Naive thymus-derived CD4-positive, alpha-beta T cell (primary cell): ENCODE results near the gene SIX3. TPM values are rescaled to one million over a fixed set of nuclear protein-coding genes. Genes with fewer than 3 reads are reported as not detected.

Experiments
- ATAC-seq: fragments of 150-1000 bp; cut with Tn5 transposase; 2 replicates; pipeline ENCODE4 v1.10.0; 2021; ENCODE audit warnings: mild to moderate bottlenecking, moderate library complexity
- CTCF ChIA-PET: fragments of 350-600 bp; sonication (Branson Sonifier 250); formaldehyde crosslinking; loops from one replicate; lab custom pipeline; 2021; ENCODE audit warnings: antibody characterized with exemption; lab: Charles Lee
- POLR2A ChIA-PET: fragments of 350-600 bp; sonication (Branson Sonifier 250); formaldehyde crosslinking; loops from one replicate; lab custom pipeline; 2021; ENCODE audit warnings: antibody characterized with exemption, inconsistent platforms; lab: Charles Lee
- DNase-seq, 9 donors: peaks; one replicate each; pipeline versions ENCODE4 v3.0.0 to v3.0.0-alpha.2; 2020 to 2022; ENCODE audit warnings: mixed read lengths in 1 of 9
- H3K27ac ChIP-seq: one replicate; pipeline ENCODE4 v1.7.0; 2013; ENCODE audit warnings: mild to moderate bottlenecking, low read depth, low read length, moderate library complexity
- H3K27me3 ChIP-seq, 2 donors: one replicate each; pipeline ENCODE4 v1.7.0; 2013; ENCODE audit warnings: low read length in 2 of 2, mild to moderate bottlenecking in 2 of 2, moderate library complexity in 2 of 2; ENCODE audit not compliant: control insufficient read depth in 2 of 2, insufficient read depth in 2 of 2
- H3K36me3 ChIP-seq, 3 experiments: 1 replicate in 2 of 3; 2 replicates in 1 of 3; pipeline ENCODE4 v1.7.0; 2013; ENCODE audit warnings: low read length in 3 of 3, mild to moderate bottlenecking in 3 of 3, moderate library complexity in 1 of 3; ENCODE audit not compliant: insufficient read depth in 3 of 3, control insufficient read depth in 2 of 3
- H3K4me1 ChIP-seq, 2 donors: one replicate each; pipeline ENCODE4 v1.7.0; 2013; ENCODE audit warnings: low read length in 2 of 2, mild to moderate bottlenecking in 2 of 2, moderate library complexity in 1 of 2; ENCODE audit not compliant: control insufficient read depth in 2 of 2, insufficient read depth in 2 of 2
- H3K4me3 ChIP-seq: 2 replicates; pipeline ENCODE4 v1.7.0; 2013; ENCODE audit warnings: mild to moderate bottlenecking, low read length
- H3K9me3 ChIP-seq, 3 experiments: 1 replicate in 2 of 3; 2 replicates in 1 of 3; pipeline ENCODE4 v1.7.0; 2013; ENCODE audit warnings: low read length in 3 of 3; ENCODE audit not compliant: control insufficient read depth in 2 of 3
- H3K27ac Mint-ChIP-seq, 9 donors: one replicate each; pipeline ENCODE4 v1.8.0; 2020 to 2022; ENCODE audit warnings: mixed read lengths in 9 of 9, mild to moderate bottlenecking in 8 of 9, moderate library complexity in 5 of 9, inconsistent platforms in 2 of 9
- H3K27me3 Mint-ChIP-seq, 5 donors: one replicate each; pipeline ENCODE4 v1.8.0; 2021 to 2022; ENCODE audit warnings: mixed read lengths in 5 of 5, mild to moderate bottlenecking in 1 of 5
- H3K36me3 Mint-ChIP-seq, 5 donors: one replicate each; pipeline ENCODE4 v1.8.0; 2020 to 2022; ENCODE audit warnings: mixed read lengths in 5 of 5, mild to moderate bottlenecking in 3 of 5, inconsistent platforms in 1 of 5
- H3K4me1 Mint-ChIP-seq, 7 donors: one replicate each; pipeline ENCODE4 v1.8.0; 2020 to 2022; ENCODE audit warnings: mixed read lengths in 7 of 7, mild to moderate bottlenecking in 3 of 7, inconsistent platforms in 1 of 7
- H3K4me3 Mint-ChIP-seq, 10 donors: one replicate each; pipeline ENCODE4 v1.8.0; 2020 to 2022; ENCODE audit warnings: mild to moderate bottlenecking in 10 of 10, mixed read lengths in 10 of 10, moderate library complexity in 6 of 10, inconsistent platforms in 2 of 10
- H3K9me3 Mint-ChIP-seq, 11 donors: one replicate each; pipeline ENCODE4 v1.8.0; 2020 to 2022; ENCODE audit warnings: mixed read lengths in 11 of 11, mild to moderate bottlenecking in 4 of 11, inconsistent platforms in 1 of 11, moderate library complexity in 1 of 11
- intact Hi-C, 2 donors: fragments of 100-400 bp; cut with micrococcal nuclease; formaldehyde crosslinking; loops; one replicate each; pipeline ENCODE4 v1.15.1; 2023
- polyA plus RNA-seq, 2 donors: library from polyadenylated mRNA; unstranded; fragments of 300-500 nt; fragmentation: Illumina TruSeq; gene quantifications; one replicate each; pipeline ENCODE4 v1.2.3, GENCODE V29; 2021
- total RNA-seq, 6 experiments: library from RNA in 5 of 6; stranded (reverse) in 5 of 6; gene quantifications; 1 replicate in 5 of 6; 2 replicates in 1 of 6; pipeline ENCODE4 v1.2.3 and lab custom pipeline; 2021 to 2026

SIX3 gene
- total RNA-seq, result not detected
- not detected for polyA plus RNA-seq
- total RNA-seq (lab: John Stamatoyannopoulos, UW), result not detected

DNA sequence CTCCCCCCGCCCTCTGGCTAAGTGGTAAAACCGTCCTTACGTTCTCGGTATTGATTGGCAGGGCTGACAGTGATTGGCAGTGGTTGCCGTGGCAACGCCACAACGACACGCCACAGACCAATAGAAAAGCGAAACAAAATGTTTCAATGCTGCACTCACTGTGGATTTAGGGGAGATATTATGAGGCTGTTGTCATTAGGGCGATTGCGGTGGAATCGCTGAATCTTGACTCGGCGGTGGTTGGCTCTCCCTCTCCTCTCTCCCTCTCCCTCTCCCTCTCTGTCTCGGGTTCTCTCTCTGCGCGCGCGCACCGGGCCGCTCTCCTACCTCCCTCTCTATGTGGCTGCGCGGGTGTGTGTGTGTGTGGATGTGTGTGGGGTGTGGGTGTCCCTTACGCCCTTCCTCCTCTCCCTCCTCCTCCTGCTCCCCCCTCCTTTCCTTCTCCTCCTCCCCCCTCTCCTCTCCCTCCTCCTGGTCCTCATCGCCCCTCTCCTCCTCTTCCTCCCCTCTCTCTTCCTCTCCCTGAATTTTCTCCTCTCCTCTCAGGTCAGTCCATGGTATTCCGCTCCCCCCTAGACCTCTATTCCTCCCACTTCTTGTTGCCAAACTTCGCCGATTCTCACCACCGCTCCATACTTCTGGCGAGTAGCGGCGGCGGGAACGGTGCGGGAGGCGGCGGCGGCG is at the start of gene SIX3:
Gene SIX3, plus strand, starts transcription at position 152 of the 684 bp plus-strand sequence. Its CDS starts 403 bp downstream, at position 555.
- peaks cover 53 to 86% (median 73%) of the 10 kb centered on the region in 5 donors for H3K27me3 Mint-ChIP-seq
- intact Hi-C loops, result loop anchor here in 1 of 2 donors (2.0 to 5.0 kb wide), 2 partner anchors 13 to 139 kb away; no protein-coding TSS in a partner anchor
- H3K36me3 Mint-ChIP-seq, result peaks cover 0 to 2% (median 0%) of the 10 kb centered on the region in 5 donors
- H3K27ac Mint-ChIP-seq, result peak within 1 kb of the TSS in 3 of 9 donors; percentile 3 to 62 (median 46)
- ChIA-PET POLR2A (no interaction called here), CTCF (no interaction called here)
- H3K4me1 ChIP-seq, result no peaks in the 10 kb centered on the region
- H3K4me1 Mint-ChIP-seq, result peaks cover 18 to 66% (median 49%) of the 10 kb centered on the region in 7 donors
- ATAC-seq (peak; percentile 46), DNase-seq (peak in 4 of 9 donors; percentile 16 to 28 (median 20))
- H3K9me3 ChIP-seq, result no peaks in the 10 kb centered on the region
- peaks cover 0 to 1% (median 0%) of the 10 kb centered on the region in 11 donors for H3K9me3 Mint-ChIP-seq
- H3K4me3 Mint-ChIP-seq, result peak within 1 kb of the TSS; percentile 75 to 90 (median 80)
- H3K4me3 ChIP-seq, result peak within 1 kb of the TSS; percentile 35
- H3K36me3 ChIP-seq, result no peaks in the 10 kb centered on the region
- peaks cover 0 to 10% of the 10 kb centered on the region in 2 donors for H3K27me3 ChIP-seq
- H3K27ac ChIP-seq, result no peak within 1 kb of the TSS

DNA sequence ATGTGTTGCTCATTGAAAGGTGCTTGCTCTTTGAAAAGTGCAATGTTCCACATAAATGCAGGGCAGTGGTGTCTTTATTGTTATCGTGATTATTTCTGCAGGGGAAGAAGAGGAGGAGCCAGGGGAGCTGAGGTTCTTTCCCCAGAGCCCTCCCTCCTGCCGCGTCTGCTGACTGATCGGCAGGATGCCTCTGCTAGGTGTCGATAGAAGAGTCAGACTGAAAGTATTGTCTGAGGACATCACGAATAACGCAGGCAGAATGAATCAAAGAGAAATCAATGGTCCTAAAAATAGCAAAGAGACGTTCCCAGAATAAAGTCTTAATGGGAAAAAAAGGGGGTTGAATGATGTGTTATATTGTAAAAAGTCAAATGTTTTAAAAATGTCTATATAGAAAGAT is 47.4 kb upstream of the SIX3 start:
- Mint-ChIP-seq H3K4me1 (peaks cover 0 to 4% (median 0%) of the 10 kb centered on the region in 7 donors), H3K9me3 (peaks cover 0 to 24% (median 11%) of the 10 kb centered on the region in 11 donors), H3K27me3 (peaks cover 5 to 39% (median 33%) of the 10 kb centered on the region in 5 donors), H3K4me3 (no peak overlapping the region), H3K36me3 (peaks cover 0 to 9% (median 3%) of the 10 kb centered on the region in 5 donors), H3K27ac (no peak overlapping the region)
- H3K27me3 ChIP-seq, result no peaks in the 10 kb centered on the region
- CTCF ChIA-PET, result no interaction called here
- H3K9me3 ChIP-seq, result no peaks in the 10 kb centered on the region
- no peak overlapping the region for H3K4me3 ChIP-seq
- no peak for ATAC-seq
- H3K36me3 ChIP-seq, result no peaks in the 10 kb centered on the region
- no peaks in the 10 kb centered on the region for H3K4me1 ChIP-seq
- POLR2A ChIA-PET, result no interaction called here
- H3K27ac ChIP-seq, result no peak overlapping the region
- intact Hi-C loops, result no loop called here
- DNase-seq, result no peak

DNA sequence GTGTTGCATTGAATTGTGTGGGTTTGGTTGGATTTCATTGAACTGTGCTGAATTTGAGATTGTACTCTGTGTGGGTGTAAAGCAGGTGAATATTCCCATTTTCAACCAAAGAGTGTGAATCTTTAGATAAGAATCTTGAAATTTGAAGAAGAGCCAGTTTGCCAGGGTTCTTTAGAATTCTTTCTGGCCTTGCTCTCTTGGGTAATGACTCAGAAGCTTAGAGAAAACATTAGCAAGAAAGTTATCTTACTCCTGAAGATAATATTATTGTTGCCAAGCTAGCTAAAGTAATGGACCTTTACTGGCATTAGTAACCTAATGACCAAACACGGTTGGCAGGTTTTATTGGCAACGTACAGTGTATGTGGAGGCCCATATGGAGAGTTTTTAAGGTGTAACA is 46.4 kb upstream of the SIX3 start:
- Mint-ChIP-seq H3K27me3 (peaks cover 7 to 42% (median 39%) of the 10 kb centered on the region in 5 donors), H3K4me1 (peaks cover 0 to 4% (median 0%) of the 10 kb centered on the region in 7 donors), H3K9me3 (peaks cover 0 to 24% (median 10%) of the 10 kb centered on the region in 11 donors), H3K36me3 (peaks cover 0 to 5% (median 3%) of the 10 kb centered on the region in 5 donors), H3K27ac (no peak overlapping the region), H3K4me3 (no peak overlapping the region)
- CTCF ChIA-PET, result no interaction called here
- no peaks in the 10 kb centered on the region for H3K36me3 ChIP-seq
- H3K27me3 ChIP-seq, result no peaks in the 10 kb centered on the region
- DNase-seq, result no peak
- POLR2A ChIA-PET, result no interaction called here
- ATAC-seq, result no peak
- no peak overlapping the region for H3K4me3 ChIP-seq
- intact Hi-C loops, result no loop called here
- H3K9me3 ChIP-seq, result no peaks in the 10 kb centered on the region
- no peaks in the 10 kb centered on the region for H3K4me1 ChIP-seq
- H3K27ac ChIP-seq, result no peak overlapping the region

DNA sequence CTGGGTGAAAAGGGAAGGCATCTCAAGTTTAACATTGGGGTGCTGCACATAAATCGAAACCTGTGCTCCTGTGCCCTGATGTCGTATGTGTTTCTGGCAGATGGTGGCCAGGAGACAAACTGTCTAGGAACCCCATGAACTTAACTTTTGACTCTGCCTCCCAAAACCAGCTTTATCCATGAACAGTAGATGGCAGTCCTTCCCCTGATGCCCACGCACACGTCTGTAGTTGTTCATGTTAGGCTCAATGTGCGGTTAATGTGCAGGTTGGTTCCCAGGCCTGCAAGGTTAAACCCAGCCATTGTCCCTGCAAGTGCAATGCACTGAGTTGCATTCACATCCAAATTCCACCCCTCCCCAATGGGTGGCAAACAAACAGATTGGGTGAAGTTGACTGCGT is 44.1 kb upstream of the SIX3 start:
- H3K27me3 Mint-ChIP-seq, result peaks cover 7 to 45% (median 36%) of the 10 kb centered on the region in 5 donors
- H3K36me3 Mint-ChIP-seq, result peaks cover 0 to 5% (median 0%) of the 10 kb centered on the region in 5 donors
- intact Hi-C loops, result no loop called here
- H3K4me1 Mint-ChIP-seq, result peaks cover 0 to 4% (median 0%) of the 10 kb centered on the region in 7 donors
- H3K4me3 ChIP-seq, result no peak overlapping the region
- no peak overlapping the region for H3K4me3 Mint-ChIP-seq
- no peaks in the 10 kb centered on the region for H3K36me3 ChIP-seq
- H3K4me1 ChIP-seq, result no peaks in the 10 kb centered on the region
- no peaks in the 10 kb centered on the region for H3K27me3 ChIP-seq
- ATAC-seq (no peak), DNase-seq (no peak)
- ChIA-PET CTCF (no interaction called here), POLR2A (no interaction called here)
- H3K9me3 ChIP-seq, result no peaks in the 10 kb centered on the region
- no peak overlapping the region for H3K27ac Mint-ChIP-seq
- no peak overlapping the region for H3K27ac ChIP-seq
- H3K9me3 Mint-ChIP-seq, result peaks cover 0 to 11% (median 5%) of the 10 kb centered on the region in 11 donors

DNA sequence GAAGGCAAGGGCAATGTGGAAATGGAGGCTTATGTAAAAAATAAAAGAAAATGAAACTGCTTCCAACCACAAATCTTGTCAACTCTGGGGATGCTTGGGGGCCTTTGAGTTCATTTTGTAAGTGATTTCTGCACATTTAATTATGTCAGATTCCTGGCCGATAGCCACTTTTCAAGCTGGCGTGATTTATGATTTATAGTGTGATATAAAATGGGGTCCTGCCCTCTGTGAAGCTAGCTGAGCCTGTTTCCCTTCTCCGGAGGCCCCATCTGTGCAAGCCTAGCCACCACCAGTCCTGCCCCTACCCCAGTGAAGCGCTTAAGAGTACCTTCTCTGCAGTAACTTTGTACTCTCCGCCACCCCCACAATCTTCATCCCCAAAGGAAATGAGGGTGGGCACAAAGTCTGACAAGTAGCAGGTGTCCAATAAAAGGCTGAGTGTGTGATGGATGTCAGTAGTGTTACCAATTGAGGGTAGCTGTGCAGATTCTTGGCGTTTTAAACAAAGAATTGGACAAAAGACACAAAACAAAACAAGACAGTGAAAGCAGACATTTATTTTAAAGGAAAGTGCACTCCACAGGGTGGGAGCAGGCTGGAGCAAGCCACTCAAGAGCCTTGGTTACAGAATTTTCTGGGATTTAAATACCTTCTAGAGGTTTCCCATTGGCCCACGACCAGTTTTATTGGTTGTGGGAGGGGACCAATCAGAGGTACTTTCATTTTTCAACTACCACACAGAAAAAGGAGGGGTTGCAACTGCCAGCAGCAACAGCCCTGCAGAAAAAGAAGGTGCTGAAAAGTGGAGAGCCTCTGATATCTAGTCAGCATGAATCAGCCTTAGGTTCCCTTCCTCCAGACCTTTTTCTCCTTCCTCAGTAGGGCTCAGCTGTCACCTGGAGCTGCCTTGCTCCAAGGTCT is 39.0 kb upstream of the SIX3 start:
- Mint-ChIP-seq H3K4me3 (peak overlapping the region in 1 of 10 donors; percentile 33), H3K4me1 (no peaks in the 10 kb centered on the region), H3K9me3 (peaks cover 0 to 6% (median 0%) of the 10 kb centered on the region in 11 donors), H3K36me3 (peaks cover 0 to 4% (median 0%) of the 10 kb centered on the region in 5 donors), H3K27ac (no peak overlapping the region), H3K27me3 (peaks cover 11 to 68% (median 34%) of the 10 kb centered on the region in 5 donors)
- intact Hi-C loops, result no loop called here
- Histone ChIP-seq H3K4me1 (no peaks in the 10 kb centered on the region), H3K27me3 (no peaks in the 10 kb centered on the region), H3K9me3 (no peaks in the 10 kb centered on the region), H3K36me3 (no peaks in the 10 kb centered on the region), H3K27ac (no peak overlapping the region), H3K4me3 (no peak overlapping the region)
- DNase-seq (no peak), ATAC-seq (no peak)
- ChIA-PET POLR2A (no interaction called here), CTCF (no interaction called here)

DNA sequence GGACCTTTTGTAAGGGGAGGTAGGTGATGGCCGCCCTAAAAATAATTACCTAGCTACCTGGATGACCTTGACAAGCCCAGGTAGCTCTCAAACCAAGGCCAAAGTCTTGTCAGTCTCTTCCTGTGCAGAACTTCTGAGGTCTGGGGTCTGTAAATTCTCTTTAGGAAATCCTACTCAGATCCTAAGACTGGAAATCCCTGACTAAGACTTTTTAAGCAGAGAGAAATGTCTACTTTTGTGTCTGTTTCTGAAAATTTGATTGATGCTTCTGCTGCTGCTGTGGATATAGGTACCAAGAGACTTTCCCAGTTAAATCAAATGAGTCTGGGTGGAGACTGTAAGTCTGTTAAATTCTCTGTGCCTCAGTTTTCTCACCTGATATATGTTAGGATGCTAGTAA is 36.9 kb upstream of the SIX3 start:
- Mint-ChIP-seq H3K4me1 (no peaks in the 10 kb centered on the region), H3K36me3 (peaks cover 0 to 10% (median 0%) of the 10 kb centered on the region in 5 donors), H3K4me3 (no peak overlapping the region), H3K9me3 (peaks cover 0 to 8% (median 5%) of the 10 kb centered on the region in 11 donors), H3K27ac (no peak overlapping the region), H3K27me3 (peaks cover 6 to 68% (median 35%) of the 10 kb centered on the region in 5 donors)
- H3K36me3 ChIP-seq, result no peaks in the 10 kb centered on the region
- no peak for ATAC-seq
- no peak overlapping the region for H3K27ac ChIP-seq
- no peaks in the 10 kb centered on the region for H3K27me3 ChIP-seq
- intact Hi-C loops, result no loop called here
- peaks cover 0 to under 1% (median 0%) of the 10 kb centered on the region in 3 experiments for H3K9me3 ChIP-seq
- DNase-seq, result no peak
- CTCF ChIA-PET, result no interaction called here
- POLR2A ChIA-PET, result no interaction called here
- no peaks in the 10 kb centered on the region for H3K4me1 ChIP-seq
- H3K4me3 ChIP-seq, result no peak overlapping the region
